MCF 10A (cell line): ENCODE results near the gene MLLT1. TPM values are rescaled to one million over a fixed set of nuclear protein-coding genes. Genes with fewer than 3 reads are reported as not detected.
A peak's percentile ranks its signal among the peaks of the same experiment; 100 is the strongest.

Source experiments
- BruUV-seq: library from RNA; stranded (reverse); fragments of 400-500 nt; replicated peaks from 2 replicates; lab custom pipeline; 2021; lab: Mats Ljungman, UMichigan
- CTCF ChIA-PET: fragments of 300-600 bp; sonication (Branson Sonifier 250); formaldehyde crosslinking; extraction: SDS; loops from one replicate; lab custom pipeline; 2021; ENCODE audit warnings: antibody characterized with exemption, inconsistent platforms; lab: Yijun Ruan, JAX
- POLR2A ChIA-PET: fragments of 300-600, 350-650 bp; sonication (Branson Sonifier 250); formaldehyde crosslinking; extraction: SDS; loops from one replicate; lab custom pipeline; 2020; ENCODE audit warnings: antibody characterized with exemption, inconsistent platforms; lab: Yijun Ruan, JAX
- DNase-seq: peaks from one replicate; pipeline ENCODE4 v3.0.0-alpha.2; 2018; ENCODE audit not compliant: unreplicated experiment
- H3K27ac Mint-ChIP-seq: one replicate; pipeline ENCODE4 v1.8.0; 2022; ENCODE audit warnings: mild to moderate bottlenecking, low read depth, mixed read lengths; ENCODE audit not compliant: unreplicated experiment
- H3K27me3 Mint-ChIP-seq: one replicate; pipeline ENCODE4 v1.8.0; 2022; ENCODE audit warnings: mixed read lengths; ENCODE audit not compliant: insufficient read depth, unreplicated experiment
- H3K36me3 Mint-ChIP-seq: one replicate; pipeline ENCODE4 v1.8.0; 2022; ENCODE audit warnings: mild to moderate bottlenecking, moderate library complexity, mixed read lengths; ENCODE audit not compliant: insufficient read depth, unreplicated experiment
- H3K4me1 Mint-ChIP-seq: one replicate; pipeline ENCODE4 v1.8.0; 2022; ENCODE audit warnings: mixed read lengths; ENCODE audit not compliant: insufficient read depth, unreplicated experiment
- H3K4me3 Mint-ChIP-seq: one replicate; pipeline ENCODE4 v1.8.0; 2022; ENCODE audit warnings: mild to moderate bottlenecking, moderate library complexity, mixed read lengths; ENCODE audit not compliant: unreplicated experiment
- H3K9me3 Mint-ChIP-seq: one replicate; pipeline ENCODE4 v1.8.0; 2022; ENCODE audit warnings: mixed read lengths; ENCODE audit not compliant: unreplicated experiment
- intact Hi-C: fragments of 100-400 bp; cut with micrococcal nuclease; formaldehyde crosslinking; loops from 2 replicates; pipeline ENCODE4 v1.14.1; 2022
- total RNA-seq: library from RNA; stranded (reverse); gene quantifications from 2 replicates; pipeline ENCODE4 v1.2.3, GENCODE V29; 2022
- TF ChIP-seq, protein P1 (sequence below): fragments of 200-600 bp; IDR thresholded peaks from one replicate; pipeline ENCODE4 v1.8.0; 2022; ENCODE audit warnings: antibody characterized with exemption, mild to moderate bottlenecking; ENCODE audit not compliant: unreplicated experiment

The MLLT1 gene
- total RNA-seq, 1 experiment from 2014 or later: 59.0 TPM

DNA sequence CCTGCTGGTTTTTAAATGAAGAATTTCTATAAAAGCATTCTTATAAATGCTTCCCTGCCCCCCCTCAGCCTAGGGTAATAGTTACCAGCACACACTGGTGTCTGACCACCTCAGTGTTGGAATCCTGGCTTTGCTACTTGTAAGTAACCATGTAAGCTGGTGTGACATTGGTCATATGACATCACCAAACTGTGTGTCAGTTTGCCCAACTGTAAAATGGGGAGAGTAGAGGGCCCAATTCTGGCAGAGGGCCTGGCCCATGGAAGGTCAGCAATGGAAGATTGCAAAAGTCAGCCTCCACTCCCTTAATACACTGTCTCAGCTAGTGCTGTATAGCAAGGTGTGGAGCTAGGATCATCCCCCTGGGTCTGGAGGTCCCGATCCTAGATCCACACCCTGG, 112.7 kb downstream of the MLLT1 start:
- TF ChIP-seq, protein P1, sequence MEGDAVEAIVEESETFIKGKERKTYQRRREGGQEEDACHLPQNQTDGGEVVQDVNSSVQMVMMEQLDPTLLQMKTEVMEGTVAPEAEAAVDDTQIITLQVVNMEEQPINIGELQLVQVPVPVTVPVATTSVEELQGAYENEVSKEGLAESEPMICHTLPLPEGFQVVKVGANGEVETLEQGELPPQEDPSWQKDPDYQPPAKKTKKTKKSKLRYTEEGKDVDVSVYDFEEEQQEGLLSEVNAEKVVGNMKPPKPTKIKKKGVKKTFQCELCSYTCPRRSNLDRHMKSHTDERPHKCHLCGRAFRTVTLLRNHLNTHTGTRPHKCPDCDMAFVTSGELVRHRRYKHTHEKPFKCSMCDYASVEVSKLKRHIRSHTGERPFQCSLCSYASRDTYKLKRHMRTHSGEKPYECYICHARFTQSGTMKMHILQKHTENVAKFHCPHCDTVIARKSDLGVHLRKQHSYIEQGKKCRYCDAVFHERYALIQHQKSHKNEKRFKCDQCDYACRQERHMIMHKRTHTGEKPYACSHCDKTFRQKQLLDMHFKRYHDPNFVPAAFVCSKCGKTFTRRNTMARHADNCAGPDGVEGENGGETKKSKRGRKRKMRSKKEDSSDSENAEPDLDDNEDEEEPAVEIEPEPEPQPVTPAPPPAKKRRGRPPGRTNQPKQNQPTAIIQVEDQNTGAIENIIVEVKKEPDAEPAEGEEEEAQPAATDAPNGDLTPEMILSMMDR: no peak
- intact Hi-C loops: loop anchor here (2.0 kb wide), 2 partner anchors 132 to 188 kb away; no protein-coding TSS in a partner anchor
- H3K36me3 Mint-ChIP-seq: peaks cover 3% of the 10 kb centered on the region
- POLR2A ChIA-PET: interaction anchor here (1.2 kb wide), 1 partner anchor 11 kb away, joined by 3 read pairs; no protein-coding TSS in a partner anchor
- peaks cover 6% of the 10 kb centered on the region for H3K4me1 Mint-ChIP-seq
- no peak overlapping the region for H3K4me3 Mint-ChIP-seq
- no peak overlapping the region for H3K27ac Mint-ChIP-seq
- H3K27me3 Mint-ChIP-seq: peaks cover 29% of the 10 kb centered on the region
- peaks cover 7% of the 10 kb centered on the region for H3K9me3 Mint-ChIP-seq
- no peak for DNase-seq
- no TSS peak for BruUV-seq
- CTCF ChIA-PET: interaction anchor here (0.5 to 0.9 kb wide), 2 partner anchors 8 to 22 kb away, joined by 3 read pairs; no protein-coding TSS in a partner anchor

DNA sequence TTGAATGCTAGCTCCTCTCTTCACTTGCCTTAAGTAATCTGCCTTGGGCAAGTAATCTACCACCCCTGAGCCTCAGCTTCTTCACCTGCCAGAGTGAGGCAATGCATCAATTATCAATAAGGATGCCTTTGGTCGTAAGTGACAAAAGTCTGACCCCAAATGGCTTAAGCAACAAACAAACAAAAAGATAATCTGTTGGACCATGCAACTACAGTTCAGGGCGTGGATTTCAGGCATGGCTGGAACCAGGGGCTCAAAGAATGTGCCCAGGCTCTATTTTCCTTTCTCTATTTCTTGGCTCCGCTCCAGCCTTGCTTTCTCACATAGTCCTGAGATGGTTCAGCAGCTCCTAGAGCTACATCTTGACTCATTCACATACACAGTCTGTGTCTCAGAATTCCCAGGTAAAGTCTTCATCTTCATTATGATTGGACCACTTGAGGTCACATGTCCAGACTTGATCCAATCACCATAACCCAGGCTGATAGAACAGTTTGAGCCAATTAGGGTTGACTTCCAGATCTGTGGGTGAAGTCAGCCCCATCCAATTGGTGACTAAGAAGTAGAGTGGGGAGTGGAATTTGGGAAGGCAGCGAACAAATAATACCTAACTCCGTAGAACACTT, 114.8 kb downstream of the MLLT1 start:
- peaks cover 6% of the 10 kb centered on the region for H3K4me1 Mint-ChIP-seq
- peaks cover 7% of the 10 kb centered on the region for H3K9me3 Mint-ChIP-seq
- H3K27me3 Mint-ChIP-seq: peaks cover 12% of the 10 kb centered on the region
- peak; percentile 4 for DNase-seq
- no peak overlapping the region for H3K27ac Mint-ChIP-seq
- no peaks in the 10 kb centered on the region for H3K36me3 Mint-ChIP-seq
- BruUV-seq: no TSS peak
- CTCF ChIA-PET: interaction anchor here (0.7 to 1.0 kb wide), 3 partner anchors 22 to 227 kb away, joined by 3 to 5 read pairs (median 4); no protein-coding TSS in a partner anchor
- TF ChIP-seq, protein P1: no peak
- POLR2A ChIA-PET: no interaction called here
- intact Hi-C loops: no loop called here
- no peak overlapping the region for H3K4me3 Mint-ChIP-seq

DNA sequence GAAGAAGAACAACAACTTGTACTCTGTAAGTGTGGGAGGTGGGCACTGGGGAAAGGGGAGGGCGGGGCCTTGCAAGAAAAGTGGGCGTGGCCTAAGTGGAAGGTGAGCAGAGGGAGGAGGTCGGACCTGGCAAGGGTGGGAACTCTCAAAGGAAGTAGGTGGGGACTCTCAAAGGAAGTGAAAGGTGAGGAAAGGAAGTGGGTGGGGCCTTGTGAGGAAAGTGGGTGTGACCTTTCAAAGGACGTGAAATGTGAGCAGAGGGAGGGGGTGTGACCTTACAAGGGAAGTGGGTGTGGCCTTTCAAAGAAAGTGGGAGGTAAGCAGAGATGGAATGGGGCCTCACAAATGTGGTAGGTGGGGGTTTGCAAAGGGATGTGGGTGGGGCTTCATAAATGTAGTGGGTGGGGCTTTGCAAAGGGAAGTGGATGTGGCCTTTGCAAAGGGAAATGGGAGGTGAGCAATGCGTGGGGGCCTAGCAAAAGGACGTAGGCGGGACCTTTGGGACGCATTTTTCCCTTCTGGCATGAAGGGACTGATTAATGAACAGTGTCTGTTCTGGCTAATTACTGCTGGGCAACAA, 118.4 kb downstream of the MLLT1 start:
- ChIA-PET CTCF (interaction anchor here (0.6 kb wide), 1 partner anchor 36 kb away, joined by 3 read pairs; no protein-coding TSS in a partner anchor), POLR2A (no interaction called here)
- Mint-ChIP-seq H3K36me3 (no peaks in the 10 kb centered on the region), H3K4me3 (no peak overlapping the region), H3K27me3 (peaks cover 17% of the 10 kb centered on the region), H3K9me3 (peaks cover 8% of the 10 kb centered on the region), H3K27ac (no peak overlapping the region), H3K4me1 (peaks cover 6% of the 10 kb centered on the region)
- TF ChIP-seq, protein P1: no peak
- intact Hi-C loops: no loop called here
- BruUV-seq: no TSS peak
- DNase-seq: peak; percentile 92

Other genes starting within 250 kb of the MLLT1 start
- 9.9 and 10.7 TPM in 2 replicates for gene RFX2, start 169.5 kb downstream of the MLLT1 start, total RNA-seq
- not detected in 2 replicates for gene ACSBG2, start 144.3 kb downstream of the MLLT1 start, total RNA-seq
- gene ACER1, start 53.6 kb upstream of the MLLT1 start, total RNA-seq: not detected in 2 replicates
- 132 and 142 TPM in 2 replicates for gene CLPP, start 81.6 kb upstream of the MLLT1 start, total RNA-seq
- 49.9 and 51.5 TPM in 2 replicates for gene ALKBH7, start 92.8 kb upstream of the MLLT1 start, total RNA-seq
- gene PSPN, start 96.0 kb upstream of the MLLT1 start, total RNA-seq: 1.1 and 1.9 TPM in 2 replicates
- 65.6 and 84.8 TPM in 2 replicates for gene GTF2F1, start 113.2 kb upstream of the MLLT1 start, total RNA-seq
- 269 and 278 TPM in 2 replicates for gene KHSRP, start 144.8 kb upstream of the MLLT1 start, total RNA-seq
- not detected in 2 replicates for gene SLC25A41, start 153.8 kb upstream of the MLLT1 start, total RNA-seq
- gene SLC25A23, start 179.8 kb upstream of the MLLT1 start, total RNA-seq: 14.5 and 21.3 TPM in 2 replicates
- 13.6 and 15.6 TPM in 2 replicates for gene CRB3, start 184.3 kb upstream of the MLLT1 start, total RNA-seq
- not detected in 2 replicates for gene DENND1C, start 201.8 kb upstream of the MLLT1 start, total RNA-seq
- not detected in 2 replicates for gene TUBB4A, start 222.3 kb upstream of the MLLT1 start, total RNA-seq